ENCODE results near the gene ZC3H7A. TPM values are rescaled to one million over a fixed set of nuclear protein-coding genes. Genes with fewer than 3 reads are reported as not detected.

Gene ZC3H7A
- total and polyA plus RNA-seq, 2 of the 8 experiments (the other 6 are each of a cell fraction or from before 2014, with no cell fraction given): 32.0 to 55.9 TPM

DNA sequence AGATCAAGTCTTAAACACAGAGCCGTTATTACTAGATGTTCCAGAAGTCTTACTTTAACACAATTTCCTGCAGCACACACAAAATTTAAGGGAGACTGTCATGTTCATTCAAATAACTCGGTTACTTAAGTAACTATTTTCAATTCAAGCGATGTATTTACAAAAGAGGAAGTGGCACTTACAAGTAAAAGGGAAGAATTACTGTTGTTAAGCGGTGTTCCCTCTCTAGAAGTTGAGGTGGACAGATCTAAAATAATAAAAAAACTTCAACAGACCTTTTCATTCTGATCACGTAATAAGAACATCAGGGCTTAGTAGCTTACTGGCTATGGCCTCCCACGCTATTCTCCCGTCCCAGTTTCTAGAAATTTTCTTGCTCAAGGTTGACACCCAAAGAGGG is 28.2 kb downstream of the ZC3H7A start:
- no peaks in the 10 kb centered on the region for H3K79me2 ChIP-seq (ENCODE audit: control insufficient read depth in 1 of 2, insufficient read depth in 2 of 2, low read length in 2 of 2)
- no peak overlapping the region for H2BK5ac ChIP-seq (ENCODE audit: low read depth, low read length)
- POLR2A ChIA-PET (ENCODE audit: partially characterized antibody): interaction anchor here (2.0 kb wide), 1 partner anchor 13 kb away, joined by 4 read pairs; no protein-coding TSS in a partner anchor
- H3K18ac ChIP-seq (ENCODE audit: extremely low read depth, low read length): no peak overlapping the region
- CTCF ChIA-PET (ENCODE audit: partially characterized antibody): interaction anchor here (1.0 kb wide), 1 partner anchor 55 kb away, joined by 3 read pairs; no protein-coding TSS in a partner anchor
- no peak overlapping the region for H4K5ac ChIP-seq (ENCODE audit: insufficient read length, low read depth, low read length)
- H3K14ac ChIP-seq (ENCODE audit: insufficient read length): no peak overlapping the region
- no peak overlapping the region for H2BK120ac ChIP-seq (replicated peaks; ENCODE audit: low read depth, low read length)
- no peak overlapping the region for H4K8ac ChIP-seq (ENCODE audit: extremely low read depth, insufficient read depth, low read length)
- no peaks in the 10 kb centered on the region for H3K23me2 ChIP-seq (ENCODE audit: low read depth, low read length)
- H3K4me2 ChIP-seq (ENCODE audit: insufficient read depth in 1 of 2, low read depth in 2 of 2, low read length in 2 of 2): no peak overlapping the region
- H2AFZ ChIP-seq (ENCODE audit: low read length): no peak overlapping the region
- no peak overlapping the region for H3K4ac ChIP-seq (replicated peaks; ENCODE audit: insufficient read length, low read depth, low read length)
- H3K9me3 ChIP-seq (ENCODE audit: insufficient read depth in 2 of 2, low read depth in 1 of 2, low read length in 1 of 2): no peaks in the 10 kb centered on the region
- no peak overlapping the region for H3K27ac ChIP-seq (ENCODE audit: low read depth, low read length)
- DNase-seq (ENCODE audit: low read depth in 1 of 2, low spot score in 2 of 2) (no peak), FAIRE-seq (no peak)
- H4K91ac ChIP-seq (replicated peaks; ENCODE audit: insufficient read length, low read length): no peak overlapping the region
- no peak overlapping the region for H3K4me3 ChIP-seq (ENCODE audit: extremely low read depth in 1 of 4, insufficient read depth in 2 of 4, low read depth in 3 of 4, low read length in 4 of 4)
- H3K4me1 ChIP-seq (replicated peaks in 1 of 4; ENCODE audit: control insufficient read depth in 3 of 4, insufficient read depth in 4 of 4, low read length in 3 of 4): no peaks in the 10 kb centered on the region
- H3K27me3 ChIP-seq (replicated peaks in 1 of 4; ENCODE audit: control insufficient read depth in 3 of 4, extremely low read depth in 1 of 4, insufficient read depth in 3 of 4, low read length in 3 of 4): no peaks in the 10 kb centered on the region
- no peak overlapping the region for H2BK12ac ChIP-seq (ENCODE audit: low read depth, low read length)
- no peak overlapping the region for H3K9ac ChIP-seq (replicated peaks in 1 of 4; ENCODE audit: extremely low read depth in 1 of 4, low read depth in 3 of 4, low read length in 3 of 4)
- 93% methylated on average over 7 of the region's 7 CpGs; no CpG with 5 or more reads in 1 of the 2 experiments for WGBS, 2 experiments (ENCODE audit: extremely low coverage in 1 of 2, insufficient coverage in 1 of 2, insufficient read length in 1 of 2, insufficient replicate concordance in 2 of 2, low coverage in 1 of 2, low lambda C conversion rate in 2 of 2, missing lambda C conversion rate in 1 of 2)
- peaks cover 0 to 1% of the 10 kb centered on the region in 2 experiments for H4K20me1 ChIP-seq (replicated peaks in 1 of 2; ENCODE audit: control insufficient read depth in 1 of 2, insufficient read depth in 2 of 2, low read length in 2 of 2)
- no peak overlapping the region for H2BK15ac ChIP-seq (ENCODE audit: low read length)
- no peaks in the 10 kb centered on the region; the same call in 1 of the 2 replicates for H3K79me1 ChIP-seq (ENCODE audit: low read depth, low read length)
- H3K23ac ChIP-seq (ENCODE audit: insufficient read length): no peak overlapping the region
- no peak overlapping the region for H2AK5ac ChIP-seq (ENCODE audit: low read depth, low read length)
- peaks cover 11 to 73% (median 36%) of the 10 kb centered on the region in 4 experiments for H3K36me3 ChIP-seq (ENCODE audit: control insufficient read depth in 2 of 4, insufficient read depth in 4 of 4, low read length in 3 of 4)
- no peak overlapping the region for H3K56ac ChIP-seq (replicated peaks; ENCODE audit: insufficient read length, low read depth, low read length)
- no peak overlapping the region for H2BK20ac ChIP-seq (ENCODE audit: low read length)
